GM19099 (cell line): Measurements from ENCODE around the gene SNRNP48.

Experiments used
- POLR2A ChIP-seq: IDR thresholded peaks from 3 replicates; pipeline ENCODE4 v1.6.1; 2011; ENCODE audit warnings: low read depth; ENCODE audit not compliant: insufficient read length; ENCODE audit errors: extremely low read depth

Gene SNRNP48

GRCh38 chr6:7640016-7640415, 50.0 kb downstream of the SNRNP48 start:
- TF ChIP-seq POLR2A = no peak

GRCh38 chr6:7640607-7641577, 50.9 kb downstream of the SNRNP48 start:
- TF ChIP-seq POLR2A = no peak

GRCh38 chr6:7642791-7643190, 52.8 kb downstream of the SNRNP48 start:
- no peak for TF ChIP-seq POLR2A

GRCh38 chr6:7644417-7644816, 54.4 kb downstream of the SNRNP48 start:
- TF ChIP-seq POLR2A = no peak

- TF ChIP-seq POLR2A = no peak
These were observed 56.4 kb downstream of the SNRNP48 start for GRCh38 chr6:7646394-7646793.

GRCh38 chr6:7647504-7647903, 57.5 kb downstream of the SNRNP48 start:
- no peak for TF ChIP-seq POLR2A

- no peak for TF ChIP-seq POLR2A
These were observed 59.2 kb downstream of the SNRNP48 start for GRCh38 chr6:7649037-7649810.

GRCh38 chr6:7650878-7651277, 60.9 kb downstream of the SNRNP48 start:
- TF ChIP-seq POLR2A = no peak

- TF ChIP-seq POLR2A = no peak
These were observed 63.0 kb downstream of the SNRNP48 start for GRCh38 chr6:7652957-7653356.

GRCh38 chr6:7656355-7656754, 66.4 kb downstream of the SNRNP48 start:
- TF ChIP-seq POLR2A = no peak

GRCh38 chr6:7658543-7658942, 68.5 kb downstream of the SNRNP48 start:
- TF ChIP-seq POLR2A = no peak

GRCh38 chr6:7661364-7661763, 71.4 kb downstream of the SNRNP48 start:
- TF ChIP-seq POLR2A = no peak
